Right lung (tissue), 5 donors: ENCODE results near the gene PRKCA. TPM values are rescaled to one million over a fixed set of nuclear protein-coding genes. Genes with fewer than 3 reads are reported as not detected.

ENCODE experiments used
- DNase-seq, 2 donors: peaks; one replicate each; pipeline ENCODE4 v3.0.0-alpha.2; 2013
- polyA plus RNA-seq, 5 donors: library from polyadenylated mRNA; unstranded; fragments of 120-200 nt; gene quantifications; one replicate each; pipeline versions ENCODE4 v1.2.1 to v1.2.3, GENCODE V29; 2013; ENCODE audit warnings: inconsistent platforms in 1 of 5, low replicate concordance in 1 of 5; ENCODE audit not compliant: insufficient read length in 5 of 5, insufficient read depth in 1 of 5

The PRKCA gene
- polyA plus RNA-seq, 5 donors: 11.7 to 18.1 (median 17.2) TPM

GRCh38 chr17:66678827-66679226 is 376.4 kb downstream of the PRKCA start:
- DNase-seq: no peak

GRCh38 chr17:66679631-66680517 is 377.5 kb downstream of the PRKCA start:
- no peak for DNase-seq

GRCh38 chr17:66682283-66682682 is 379.9 kb downstream of the PRKCA start:
- DNase-seq: peak; percentile 67 to 71

DNA sequence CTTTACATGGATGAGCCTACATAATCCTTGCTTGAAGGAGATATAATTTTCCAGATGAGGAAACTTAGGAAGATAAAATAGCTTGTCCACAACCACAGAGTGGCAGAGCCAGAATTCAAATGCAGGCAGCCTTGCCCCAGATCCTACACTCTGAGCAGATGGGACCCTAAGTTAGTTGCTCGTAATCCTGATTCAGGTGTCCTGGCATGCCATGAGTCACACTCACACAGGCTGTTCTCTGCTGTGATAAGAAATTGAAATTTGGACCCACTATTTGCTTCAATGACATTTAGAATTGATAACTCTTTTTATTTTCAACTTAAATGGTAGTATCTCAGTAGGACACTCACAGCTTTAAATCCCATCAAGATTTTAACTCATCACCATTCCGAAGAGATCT is 381.8 kb downstream of the PRKCA start:
- no peak for DNase-seq

- no peak for DNase-seq
Observed at GRCh38 chr17:66684731-66685130, 382.3 kb downstream of the PRKCA start.

- no peak for DNase-seq
Observed at GRCh38 chr17:66686601-66687000, 384.2 kb downstream of the PRKCA start.

GRCh38 chr17:66687570-66688284 is 385.3 kb downstream of the PRKCA start:
- DNase-seq: no peak

- DNase-seq: no peak
Observed at GRCh38 chr17:66689221-66689620, 386.8 kb downstream of the PRKCA start.

DNA sequence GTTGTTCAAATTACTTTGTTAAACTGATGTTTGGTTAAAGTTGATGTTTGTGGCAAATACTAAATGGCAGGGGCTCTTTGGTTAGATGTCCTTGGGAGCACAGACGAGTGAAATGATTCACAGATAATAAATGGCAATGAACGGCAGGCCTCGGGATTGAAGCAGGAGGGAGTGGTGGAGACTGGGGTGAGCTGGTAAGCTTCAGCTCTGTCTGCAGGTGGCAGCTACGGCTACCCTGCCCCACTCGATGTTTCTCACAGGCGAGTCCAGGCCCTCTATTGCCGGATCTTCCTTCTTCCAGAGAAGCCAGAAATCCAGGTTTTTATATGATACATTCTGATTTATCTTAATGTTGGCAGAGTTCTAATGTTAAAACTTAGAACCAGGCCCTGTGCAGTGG is 387.8 kb downstream of the PRKCA start:
- no peak for DNase-seq

DNA sequence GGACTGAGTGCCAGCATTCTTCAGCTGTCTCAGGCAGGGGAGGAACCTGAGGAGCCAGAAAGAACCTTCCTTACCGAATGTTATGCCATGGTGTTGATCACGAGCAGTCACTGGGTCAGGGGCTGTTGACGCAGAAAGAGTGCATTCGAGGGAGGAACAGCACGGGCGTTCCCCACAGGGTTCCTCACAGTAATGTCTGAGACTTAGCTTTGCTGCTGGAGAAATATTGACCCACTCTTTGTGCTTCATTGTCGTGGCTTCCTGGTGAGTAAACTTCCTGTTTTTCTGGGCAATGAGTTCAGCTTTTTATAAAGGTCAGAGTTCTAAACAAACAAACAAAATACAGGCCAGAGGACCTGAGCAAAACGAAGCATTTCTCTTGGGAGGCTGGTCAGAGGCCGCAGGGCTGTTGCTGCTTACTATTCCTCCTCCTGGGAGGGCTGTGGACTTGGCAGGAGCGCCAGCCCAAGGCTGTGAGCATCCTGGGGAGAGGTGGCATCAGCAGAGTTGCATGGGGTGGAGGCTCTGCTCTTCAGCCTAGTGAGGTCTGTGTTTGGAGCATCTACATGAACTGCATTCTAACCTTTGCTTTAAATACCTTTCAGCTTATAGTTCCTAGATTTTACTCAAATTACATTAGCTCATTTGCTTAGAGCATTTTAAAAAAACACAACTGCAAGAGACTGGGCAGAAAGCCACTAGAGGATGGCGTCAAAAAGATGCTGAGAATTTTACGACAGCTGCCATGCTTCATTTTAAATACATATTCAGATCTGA is 389.4 kb downstream of the PRKCA start:
- DNase-seq: peak in 1 of 2 donors; percentile 33

GRCh38 chr17:66692421-66692690 is 389.9 kb downstream of the PRKCA start:
- no peak for DNase-seq

- no peak for DNase-seq
Observed at GRCh38 chr17:66695098-66695497, 392.7 kb downstream of the PRKCA start.

GRCh38 chr17:66698270-66698669 is 395.9 kb downstream of the PRKCA start:
- no peak for DNase-seq

- DNase-seq: no peak
Observed at GRCh38 chr17:66701462-66701861, 399.0 kb downstream of the PRKCA start.

DNA sequence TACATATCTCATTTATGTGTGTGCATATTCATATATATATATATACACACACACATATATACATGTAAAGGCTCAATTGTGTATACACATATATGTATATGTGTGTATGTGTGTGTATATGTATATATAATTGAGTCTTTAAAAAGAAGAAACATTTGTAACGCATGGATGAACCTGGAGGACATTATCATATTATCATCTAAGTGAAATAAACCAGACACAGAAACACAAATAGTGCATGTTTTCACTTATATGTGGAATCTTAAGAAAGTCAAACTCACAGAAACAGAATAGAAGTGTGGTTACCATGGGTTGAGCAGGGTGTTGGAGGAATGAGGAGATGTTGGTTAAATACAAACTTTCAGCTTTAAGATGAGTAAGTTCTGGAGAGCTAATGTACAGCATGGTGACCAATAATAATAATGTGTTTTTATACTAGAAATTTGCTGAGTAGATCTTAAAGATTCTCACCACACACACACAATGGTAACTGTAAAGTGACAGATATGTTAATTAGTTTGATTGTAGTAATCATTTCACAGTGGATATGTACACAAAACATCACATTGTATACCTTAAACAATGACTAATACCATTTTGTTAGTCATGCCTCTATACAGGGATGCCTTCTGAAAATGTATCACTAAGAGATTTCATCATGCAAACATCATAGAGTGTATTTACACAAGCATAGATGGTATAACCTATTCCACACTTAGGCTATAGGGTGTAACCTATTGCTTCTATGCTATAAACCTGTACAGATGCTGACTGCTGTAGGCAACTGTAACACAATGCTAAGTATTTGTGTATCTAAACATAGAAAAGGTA is 399.9 kb downstream of the PRKCA start:
- DNase-seq: no peak

GRCh38 chr17:66704858-66705520 is 402.6 kb downstream of the PRKCA start:
- no peak for DNase-seq

GRCh38 chr17:66706851-66707450 is 404.5 kb downstream of the PRKCA start:
- DNase-seq: no peak

DNA sequence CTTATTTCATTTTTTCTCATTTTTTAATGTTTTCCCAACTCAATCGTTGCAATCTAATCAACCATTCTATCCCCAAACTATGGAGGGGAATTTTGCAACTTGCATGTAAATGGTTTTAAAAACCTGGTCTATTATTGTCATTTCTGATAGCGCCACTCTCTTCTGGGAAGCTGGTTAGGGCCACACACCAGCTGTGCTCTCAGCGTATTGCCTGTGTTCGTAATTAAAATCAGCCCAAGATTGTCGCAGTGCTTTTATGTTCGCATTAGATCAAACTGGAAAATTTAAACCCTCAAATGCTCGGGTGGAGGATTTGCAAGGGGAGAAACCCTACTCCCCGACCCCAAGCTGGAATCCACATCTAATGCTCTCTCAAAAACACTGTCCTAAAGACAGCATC is 409.0 kb downstream of the PRKCA start:
- DNase-seq: no peak

DNA sequence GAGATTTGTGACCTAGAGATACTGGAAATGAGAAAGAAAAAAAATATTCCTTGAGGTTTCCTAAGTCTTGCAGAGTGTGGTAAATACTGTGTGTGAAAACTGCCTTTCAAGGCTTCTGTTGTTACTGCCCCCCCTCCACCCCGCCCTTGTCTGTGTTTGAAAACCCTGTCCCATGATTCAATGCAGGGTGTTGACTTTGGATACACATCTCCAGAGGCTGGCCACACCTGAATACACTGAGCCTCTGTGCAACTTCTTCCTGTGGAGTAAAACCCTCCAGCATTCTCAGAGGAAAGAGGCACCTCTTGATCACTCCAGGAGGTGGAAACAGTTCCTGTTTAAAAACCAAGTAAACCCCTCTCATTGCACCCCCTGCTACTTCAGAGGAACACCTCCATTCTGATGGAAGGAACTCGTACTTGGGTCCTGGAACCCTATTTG is 409.5 kb downstream of the PRKCA start:
- no peak for DNase-seq

DNA sequence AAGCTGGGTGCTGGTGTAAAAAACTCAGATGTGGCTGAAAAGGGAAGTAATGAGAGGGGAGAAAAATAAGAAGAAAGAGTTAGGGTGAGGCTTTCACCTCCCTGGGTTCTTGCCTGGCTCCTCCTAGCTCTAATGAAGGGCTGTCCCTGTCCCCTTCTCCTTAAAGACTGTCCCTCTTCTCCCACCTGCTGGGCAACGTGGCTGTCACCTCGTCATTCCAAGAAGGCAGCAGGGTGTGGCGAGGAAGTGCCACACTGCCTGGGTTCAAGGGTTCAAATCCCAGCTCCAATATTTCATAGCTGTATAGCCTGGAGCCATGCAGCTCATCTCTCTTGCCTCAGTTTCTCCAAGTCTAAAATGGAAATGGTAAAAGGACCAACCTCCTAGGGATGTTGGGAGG is 410.0 kb downstream of the PRKCA start:
- no peak for DNase-seq
